ENCODE measurements around the gene CYP4A22.

DNA sequence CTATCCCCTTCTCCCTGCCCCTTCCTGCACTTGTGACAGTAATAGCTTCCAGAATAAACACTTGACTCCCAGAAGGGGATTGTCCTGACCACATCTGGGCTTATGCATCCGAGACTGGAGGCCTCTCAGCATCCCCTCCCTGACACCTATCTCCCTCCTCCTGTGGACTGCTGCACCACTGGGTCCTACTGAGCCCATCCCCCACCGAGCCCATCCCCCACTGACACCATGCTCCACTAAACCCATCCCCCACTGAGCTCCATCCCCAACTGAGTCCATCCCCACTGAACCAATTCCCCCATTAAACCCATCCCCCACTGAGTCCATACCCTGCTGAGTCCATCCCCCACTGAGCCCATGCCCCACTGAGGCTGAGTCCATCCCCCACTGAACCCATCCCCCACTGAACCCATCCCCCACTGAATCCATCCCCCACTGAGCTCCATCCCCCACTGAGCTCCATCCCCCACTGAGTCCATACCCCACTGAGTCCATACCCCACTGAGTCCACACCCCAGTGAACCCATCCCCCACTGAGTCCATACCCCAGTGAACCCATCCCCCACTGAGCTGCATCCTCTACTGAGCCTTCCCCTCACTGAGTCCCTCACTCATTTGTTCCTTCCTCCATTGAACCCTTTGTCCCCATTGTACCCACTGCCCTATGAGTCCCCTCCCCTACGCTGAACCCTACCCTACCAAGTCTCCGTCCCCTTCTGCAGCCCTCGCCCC, 47.0 kb downstream of the CYP4A22 start:
- TF ChIP-seq, protein P1, sequence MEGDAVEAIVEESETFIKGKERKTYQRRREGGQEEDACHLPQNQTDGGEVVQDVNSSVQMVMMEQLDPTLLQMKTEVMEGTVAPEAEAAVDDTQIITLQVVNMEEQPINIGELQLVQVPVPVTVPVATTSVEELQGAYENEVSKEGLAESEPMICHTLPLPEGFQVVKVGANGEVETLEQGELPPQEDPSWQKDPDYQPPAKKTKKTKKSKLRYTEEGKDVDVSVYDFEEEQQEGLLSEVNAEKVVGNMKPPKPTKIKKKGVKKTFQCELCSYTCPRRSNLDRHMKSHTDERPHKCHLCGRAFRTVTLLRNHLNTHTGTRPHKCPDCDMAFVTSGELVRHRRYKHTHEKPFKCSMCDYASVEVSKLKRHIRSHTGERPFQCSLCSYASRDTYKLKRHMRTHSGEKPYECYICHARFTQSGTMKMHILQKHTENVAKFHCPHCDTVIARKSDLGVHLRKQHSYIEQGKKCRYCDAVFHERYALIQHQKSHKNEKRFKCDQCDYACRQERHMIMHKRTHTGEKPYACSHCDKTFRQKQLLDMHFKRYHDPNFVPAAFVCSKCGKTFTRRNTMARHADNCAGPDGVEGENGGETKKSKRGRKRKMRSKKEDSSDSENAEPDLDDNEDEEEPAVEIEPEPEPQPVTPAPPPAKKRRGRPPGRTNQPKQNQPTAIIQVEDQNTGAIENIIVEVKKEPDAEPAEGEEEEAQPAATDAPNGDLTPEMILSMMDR (IDR thresholded peaks at IDR 0.05): no peak
- TF ChIP-seq POLR2A (IDR thresholded peaks at IDR 0.05): no peak

Measured in body of pancreas (tissue), 4 donors.